Fibroblast of the conjunctiva (primary cell): ENCODE data around the gene ACTR3.
A peak's percentile ranks its signal among the peaks of the same experiment; 100 is the strongest.

ENCODE experiments used
- DNase-seq: peaks from one replicate; pipeline ENCODE4 v3.0.0-alpha.2; 2010; ENCODE audit warnings: low read depth

ACTR3 gene

DNA sequence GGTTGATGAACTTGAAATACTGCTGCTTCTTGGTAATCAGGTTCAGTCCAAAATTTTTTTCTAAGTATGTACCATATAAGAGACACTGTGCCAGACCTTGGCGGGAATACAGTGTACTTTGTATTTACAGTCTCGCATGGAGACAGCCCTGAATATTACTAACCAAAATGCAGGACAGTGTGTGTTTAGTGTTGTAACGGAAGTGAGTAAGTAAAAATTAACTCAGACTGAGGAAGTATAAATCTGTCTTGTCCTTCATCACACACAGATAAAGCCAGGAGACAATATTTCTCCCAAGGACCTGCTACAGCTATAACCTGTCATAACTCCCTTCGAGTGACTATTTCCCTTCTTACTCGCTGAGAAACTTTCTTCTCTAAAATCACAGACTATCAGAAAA is 76.9 kb downstream of the ACTR3 start:
- DNase-seq, result no peak

DNA sequence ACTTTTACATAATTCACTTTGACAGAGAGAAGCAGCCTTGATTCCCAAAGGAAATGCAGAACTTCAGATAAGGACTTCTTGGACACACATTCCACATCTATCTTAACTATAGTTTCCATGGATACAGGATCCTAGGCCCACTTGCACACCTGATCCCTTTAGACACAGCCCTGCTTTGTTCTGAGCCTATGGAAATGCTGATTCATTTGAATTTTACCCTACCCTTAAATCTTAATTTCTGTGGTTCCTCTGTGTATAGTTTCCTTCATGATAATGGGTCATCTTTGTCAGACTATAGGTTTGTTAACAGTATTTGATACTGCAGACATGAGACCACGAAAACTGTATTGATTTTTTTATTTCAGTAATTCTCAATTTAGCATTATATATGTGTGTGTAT is 77.4 kb downstream of the ACTR3 start:
- no peak for DNase-seq

- DNase-seq, result no peak
Observed at GRCh38 chr2:113972766-113973165, 82.9 kb downstream of the ACTR3 start.

- DNase-seq, result no peak
Observed at GRCh38 chr2:113973810-113974209, 83.9 kb downstream of the ACTR3 start.

DNA sequence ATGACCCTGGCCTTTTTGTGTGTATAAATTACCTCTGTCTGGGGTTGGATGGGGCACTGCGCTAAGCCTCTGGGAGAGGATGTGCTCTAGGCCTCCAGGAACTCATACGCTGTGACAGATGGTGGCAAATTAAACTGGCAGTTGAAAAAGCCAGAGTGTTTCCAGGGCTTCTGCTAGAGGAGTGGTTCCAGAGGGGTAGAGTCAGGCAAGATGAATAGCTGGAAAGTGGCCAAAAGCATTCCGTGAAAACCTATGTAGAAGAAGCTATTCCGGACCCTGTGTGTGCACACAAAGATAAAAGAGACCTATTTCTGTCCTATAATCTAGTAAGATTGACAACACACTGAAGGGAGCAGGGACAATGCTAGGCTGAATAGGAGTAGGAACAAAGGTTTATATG is 84.8 kb downstream of the ACTR3 start:
- DNase-seq, result no peak

DNA sequence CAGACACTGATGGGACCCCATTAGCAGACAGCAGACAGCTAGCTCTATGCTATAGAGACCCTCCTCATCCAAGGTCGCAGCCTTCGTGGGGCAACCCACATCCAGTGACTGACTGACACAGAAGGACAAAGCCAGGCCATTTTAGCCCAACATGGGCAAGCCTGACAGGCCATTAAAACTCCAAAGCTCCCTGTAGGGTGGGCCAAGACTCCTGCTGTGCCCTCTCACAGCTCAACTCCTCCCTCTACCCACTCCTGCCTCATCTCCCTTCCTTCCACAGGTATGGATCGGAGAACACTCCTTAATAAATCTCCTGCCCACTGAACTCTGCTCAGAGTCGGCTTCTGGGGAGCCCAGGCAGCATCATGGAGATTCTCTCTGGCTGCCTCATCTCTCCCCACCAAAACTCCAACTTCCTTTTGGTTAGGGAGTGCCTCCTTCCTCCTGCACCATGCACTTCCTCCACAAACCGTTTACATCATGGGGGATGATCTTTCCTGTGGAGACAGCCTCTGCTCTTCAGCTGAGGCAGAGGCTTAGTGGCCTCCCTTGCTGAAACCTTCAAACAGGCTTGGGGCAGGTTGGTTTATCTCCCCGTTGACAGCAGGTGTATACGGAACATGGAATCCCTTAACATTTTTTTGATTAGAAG is 86.5 kb downstream of the ACTR3 start:
- no peak for DNase-seq

- no peak for DNase-seq
Observed at GRCh38 chr2:113977060-113977659, 87.3 kb downstream of the ACTR3 start.

- DNase-seq, result no peak
Observed at GRCh38 chr2:113977660-113978523, 88.0 kb downstream of the ACTR3 start.

DNA sequence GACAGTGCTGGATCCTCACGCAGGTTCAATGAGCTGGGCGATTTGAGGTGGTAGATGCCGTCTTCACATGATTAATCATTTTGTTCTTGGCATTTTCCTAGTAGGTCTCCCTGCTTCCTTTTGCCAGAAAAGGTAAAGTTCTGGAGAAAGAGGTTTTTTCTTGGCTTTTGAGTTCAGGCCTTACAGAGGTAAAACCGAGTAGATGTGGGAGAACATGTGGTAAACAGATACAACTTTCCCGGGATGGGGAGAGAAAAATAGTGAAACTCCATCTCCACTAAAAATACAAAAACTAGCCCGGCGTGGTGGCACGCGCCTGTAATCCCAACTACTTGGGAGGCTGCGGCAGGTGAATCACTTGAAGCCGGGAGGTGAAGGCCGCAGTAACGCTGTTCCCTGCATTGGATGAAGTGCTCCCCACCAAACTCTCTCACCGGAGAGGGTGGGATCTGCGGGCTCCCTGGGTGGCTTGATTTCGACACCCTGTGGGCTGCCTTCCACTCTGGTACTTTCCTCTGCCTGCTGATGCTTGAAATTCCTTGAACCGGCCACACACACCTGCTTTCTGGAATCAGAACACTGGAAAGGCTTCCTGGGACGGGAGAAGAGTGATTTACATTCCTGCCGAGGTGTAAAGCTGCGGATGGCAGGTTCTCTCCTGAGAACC is 88.8 kb downstream of the ACTR3 start:
- no peak for DNase-seq

DNA sequence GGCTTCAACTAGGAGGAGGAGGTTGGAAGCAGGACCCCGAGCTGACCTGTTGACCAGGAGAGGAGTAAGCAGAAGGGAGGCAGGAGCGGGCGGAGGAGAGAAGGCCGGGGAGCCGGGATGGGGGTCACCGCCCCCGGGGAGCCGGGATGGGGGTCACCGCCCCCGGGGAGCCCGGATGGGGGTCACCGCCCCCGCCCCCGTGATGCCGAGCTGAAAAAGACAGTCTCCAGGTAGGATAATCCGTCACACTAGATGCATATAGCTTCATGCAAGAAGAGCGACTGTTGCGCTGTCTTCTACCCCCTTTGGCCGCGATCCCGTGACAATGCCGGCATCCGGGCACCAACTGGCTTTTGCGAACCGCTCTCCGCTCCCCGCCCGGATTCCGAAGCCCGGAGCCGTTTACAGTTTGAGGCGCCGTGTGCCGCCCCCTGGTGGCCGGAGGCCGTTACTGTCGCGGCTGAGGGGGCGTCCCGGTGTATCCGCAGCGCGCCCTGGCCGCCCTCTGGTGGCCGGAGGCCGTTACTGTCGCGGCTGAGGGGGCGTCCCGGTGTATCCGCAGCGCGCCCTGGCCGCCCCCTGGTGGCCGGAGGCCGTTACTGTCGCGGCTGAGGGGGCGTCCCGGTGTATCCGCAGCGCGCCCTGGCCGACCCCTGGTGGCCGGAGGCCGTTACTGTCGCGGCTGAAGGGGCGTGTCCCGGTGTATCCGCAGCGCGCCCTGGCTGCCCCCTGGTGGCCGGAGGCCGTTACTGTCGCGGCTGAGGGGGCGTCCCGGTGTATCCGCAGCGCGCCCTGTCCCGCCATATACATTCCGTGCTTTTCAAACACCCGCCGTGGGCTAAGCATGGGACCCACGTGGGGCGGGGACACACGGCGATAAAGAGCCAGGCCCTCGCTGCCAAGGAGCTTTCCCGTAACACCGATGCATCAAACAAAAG is 89.6 kb downstream of the ACTR3 start:
- DNase-seq, result no peak

DNA sequence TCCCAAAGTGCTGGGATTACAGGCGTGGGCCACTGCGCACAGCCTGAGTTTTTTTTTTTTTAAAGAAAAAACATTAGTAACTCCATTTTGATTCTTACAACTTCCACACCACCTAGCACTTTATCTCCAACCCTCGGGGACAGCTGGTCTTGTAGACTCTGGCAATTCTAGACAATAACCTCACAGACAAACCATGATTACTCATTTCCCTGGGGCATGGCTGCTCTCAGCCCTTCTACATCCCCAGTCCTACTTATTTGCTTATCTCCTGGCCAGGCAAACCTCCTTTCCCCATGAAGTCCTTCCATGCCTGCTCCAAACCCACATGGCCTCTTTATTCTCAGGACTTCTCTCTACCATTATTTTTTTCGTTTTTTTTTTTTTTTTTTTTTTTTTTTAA is 91.1 kb downstream of the ACTR3 start:
- peak; percentile 13 for DNase-seq

DNA sequence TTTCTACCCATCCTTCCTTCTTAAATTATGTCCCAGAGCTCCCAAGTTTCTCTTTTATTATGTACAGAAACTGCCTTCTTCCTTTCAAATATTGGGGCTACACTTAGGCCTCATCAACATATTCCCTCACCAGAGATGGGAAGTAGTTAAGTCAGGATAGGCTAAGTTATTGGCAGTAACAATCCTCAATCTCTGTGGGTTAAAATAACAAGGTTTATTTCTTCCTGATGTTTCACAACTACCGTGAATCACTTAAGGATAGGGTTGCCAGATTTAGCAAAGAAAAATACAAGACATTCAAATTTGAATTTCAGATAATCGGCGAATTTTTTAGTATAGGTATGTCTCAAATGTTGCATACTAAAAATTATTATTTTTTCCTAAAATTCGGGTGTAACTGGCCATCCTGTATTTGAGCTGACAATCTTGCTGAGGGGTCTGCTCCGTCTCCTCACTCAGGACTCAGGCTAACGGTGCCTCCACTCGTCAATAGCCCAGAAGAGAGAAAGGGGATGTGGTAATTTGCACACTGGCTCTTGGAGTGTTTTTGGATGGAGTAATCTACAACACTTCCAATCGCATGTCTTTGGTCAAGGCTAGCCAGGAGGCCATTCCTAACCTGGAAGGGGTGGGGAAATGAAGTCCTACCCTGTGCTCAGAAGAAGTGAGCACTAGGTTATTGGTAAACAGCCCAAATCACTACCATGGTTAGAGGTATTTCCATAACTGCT is 91.7 kb downstream of the ACTR3 start:
- DNase-seq, result peak; percentile 10

GRCh38 chr2:113985554-113986397 is 95.9 kb downstream of the ACTR3 start:
- no peak for DNase-seq

DNA sequence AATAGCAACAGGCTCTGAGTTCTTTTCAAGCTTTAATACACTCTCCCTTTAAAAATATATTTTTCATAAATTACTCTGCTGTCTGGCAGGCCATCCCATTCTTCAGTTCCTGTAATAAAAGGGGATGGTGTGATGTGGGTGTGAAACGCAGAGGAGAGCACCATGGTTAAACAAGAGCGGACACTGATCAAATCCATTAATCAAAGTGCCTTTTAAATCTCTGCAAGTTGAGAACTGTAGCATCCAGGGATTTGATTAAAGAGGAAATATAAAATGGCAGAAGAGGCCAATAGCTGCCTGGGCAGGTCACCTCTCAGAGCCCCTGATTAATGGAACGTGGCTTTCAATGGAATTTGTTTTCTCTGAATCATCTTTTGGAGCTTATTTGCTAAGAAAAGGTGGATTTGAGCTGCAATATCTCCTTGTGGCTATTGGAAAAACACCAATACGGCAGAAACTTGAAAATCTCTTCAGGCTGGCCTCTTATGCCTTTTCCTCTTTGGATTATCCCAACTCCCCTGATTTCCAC is 96.9 kb downstream of the ACTR3 start:
- DNase-seq, result no peak

GRCh38 chr2:113992090-113992489 is 102.2 kb downstream of the ACTR3 start:
- no peak for DNase-seq

DNA sequence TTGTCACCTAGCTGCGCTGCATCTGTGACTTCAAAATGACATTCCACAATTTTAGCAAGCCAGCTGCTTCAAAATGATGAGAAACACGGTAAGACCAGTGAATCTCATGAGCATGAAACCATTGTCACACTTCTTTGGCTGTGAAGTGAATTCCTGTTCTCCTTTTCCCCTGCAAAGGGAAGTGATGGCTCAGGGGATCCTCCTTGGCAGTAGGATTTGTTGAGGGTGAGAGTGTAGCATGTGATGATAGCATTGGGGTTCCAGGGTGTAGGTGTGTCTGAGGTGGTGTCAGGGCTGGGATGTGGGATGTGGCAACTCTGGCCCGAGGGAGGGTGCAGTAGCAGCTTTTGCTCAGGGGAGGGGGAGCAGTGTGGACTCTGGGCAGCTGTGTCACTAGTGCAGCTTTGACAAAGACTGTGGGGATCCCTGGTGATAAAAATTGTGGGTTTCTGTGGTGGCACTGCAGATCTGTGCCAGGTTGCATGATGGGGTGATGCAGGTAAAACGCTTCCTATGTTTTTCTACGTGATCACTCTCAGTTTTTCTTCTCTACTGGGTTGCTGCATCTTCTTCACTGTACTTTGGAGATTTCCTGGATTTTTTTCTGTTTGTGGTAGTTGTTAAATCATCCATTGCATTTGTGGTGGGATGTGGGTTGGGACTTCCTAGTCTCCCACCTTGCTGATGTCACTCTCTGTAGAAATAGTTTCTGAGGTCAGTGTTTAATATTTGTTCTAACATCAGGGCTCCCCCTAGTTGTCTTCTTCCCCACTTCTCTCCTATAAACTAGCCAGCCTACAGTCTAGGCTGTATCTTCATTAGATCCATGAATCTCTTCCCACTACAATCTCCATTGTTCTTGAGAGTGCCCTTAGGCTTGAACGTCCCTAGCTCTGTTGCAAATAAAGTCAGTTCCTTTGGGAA is 107.0 kb downstream of the ACTR3 start:
- DNase-seq, result no peak

DNA sequence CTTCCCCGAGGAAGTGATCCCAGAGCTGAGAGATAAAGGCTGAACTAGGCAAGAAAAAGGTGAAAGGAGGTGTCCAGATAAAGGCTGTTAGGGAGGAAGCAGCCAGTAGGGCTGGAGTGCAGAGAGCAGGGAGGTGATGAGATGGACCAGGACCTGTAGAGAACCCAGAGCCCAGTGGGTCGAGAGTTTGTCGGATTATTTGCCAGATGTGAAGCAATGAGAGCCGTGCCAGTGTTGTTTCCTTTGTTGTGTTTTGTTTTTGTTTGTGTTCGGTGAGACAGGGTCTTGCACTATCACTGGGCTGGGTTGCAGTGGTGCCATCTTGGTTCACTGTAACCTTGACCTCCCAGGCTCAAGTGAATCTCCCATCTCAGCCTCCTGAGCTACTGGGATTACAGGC is 111.3 kb downstream of the ACTR3 start:
- no peak for DNase-seq

GRCh38 chr2:114001937-114002336 is 112.0 kb downstream of the ACTR3 start:
- DNase-seq, result no peak
